OCI-M2 (cell line): ENCODE results near the gene F9.
"Not testable (repeated sequence)": the region's sequence is repeated elsewhere in the genome, so short reads cannot be mapped to it uniquely, and the experiment has no call there.

Experiments used
- DNase-seq: peaks from one replicate; lab custom pipeline; 2025; ENCODE audit not compliant: unreplicated experiment; lab: John Stamatoyannopoulos, UW

F9 gene

GRCh38 chrX:139530550-139530949 is at the start of gene F9:
Gene F9, plus strand, starts transcription at chrX:139530739. Its CDS starts 26 bp downstream, at chrX:139530765.
- DNase-seq = no peak

GRCh38 chrX:139483699-139484098 is 46.8 kb upstream of the F9 start:
- DNase-seq = no peak

GRCh38 chrX:139484591-139484990 is 45.9 kb upstream of the F9 start:
- no peak for DNase-seq

GRCh38 chrX:139495324-139495723 is 35.2 kb upstream of the F9 start:
- DNase-seq = no peak

GRCh38 chrX:139506333-139506732 is 24.2 kb upstream of the F9 start:
- DNase-seq = no peak

GRCh38 chrX:139508099-139508498 is 22.4 kb upstream of the F9 start:
- DNase-seq = no peak

GRCh38 chrX:139518475-139518874 is 12.1 kb upstream of the F9 start:
- no peak for DNase-seq

GRCh38 chrX:139528829-139529228 is 1.7 kb upstream of the F9 start:
- not testable (repeated sequence) for DNase-seq

- DNase-seq = no peak
Measured at GRCh38 chrX:139532834-139533233, 2.3 kb downstream of the F9 start.

- DNase-seq = no peak
Measured at GRCh38 chrX:139533444-139533843, 2.9 kb downstream of the F9 start.

GRCh38 chrX:139538907-139539790 is 8.6 kb downstream of the F9 start:
- no peak for DNase-seq

- no peak for DNase-seq
Measured at GRCh38 chrX:139542652-139543051, 12.1 kb downstream of the F9 start.

GRCh38 chrX:139543920-139544319 is 13.4 kb downstream of the F9 start:
- DNase-seq = no peak

- no peak for DNase-seq
Measured at GRCh38 chrX:139544591-139544990, 14.1 kb downstream of the F9 start.

- DNase-seq = no peak
Measured at GRCh38 chrX:139554376-139554775, 23.8 kb downstream of the F9 start.

- no peak for DNase-seq
Measured at GRCh38 chrX:139554991-139555675, 24.6 kb downstream of the F9 start.

GRCh38 chrX:139559383-139560042 is 29.0 kb downstream of the F9 start:
- DNase-seq = no peak

GRCh38 chrX:139560221-139560620 is 29.7 kb downstream of the F9 start:
- no peak for DNase-seq

GRCh38 chrX:139563251-139563650 is 32.7 kb downstream of the F9 start:
- DNase-seq = no peak

GRCh38 chrX:139566981-139567380 is 36.4 kb downstream of the F9 start:
- no peak for DNase-seq

GRCh38 chrX:139581068-139581467 is 50.5 kb downstream of the F9 start:
- no peak for DNase-seq

- DNase-seq = no peak
Measured at GRCh38 chrX:139585613-139586012, 55.1 kb downstream of the F9 start.
